ENCODE data around the gene GIGYF2.

DNA sequence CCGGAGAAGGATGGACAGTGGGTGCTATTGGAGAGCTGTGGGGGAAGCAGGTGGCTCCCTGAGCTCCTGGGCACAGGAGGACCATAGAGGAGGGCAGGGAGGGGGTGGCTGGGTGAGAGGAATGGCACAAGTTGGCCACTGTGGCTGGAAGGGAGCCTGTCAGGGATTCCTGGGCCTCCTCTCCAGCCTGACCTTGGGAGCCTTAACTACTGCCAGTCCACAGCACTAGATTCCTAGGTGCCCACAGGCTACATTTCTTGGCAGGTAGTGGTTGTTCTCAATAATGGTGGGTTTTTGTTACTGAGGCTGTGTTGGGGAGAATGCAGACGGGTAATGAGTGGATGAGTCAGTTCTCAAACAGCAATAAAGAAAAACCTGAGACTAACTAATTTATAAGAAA is 37.8 kb upstream of the GIGYF2 start:
- TF ChIP-seq CTCF (IDR thresholded peaks at IDR 0.05), result no peak
- TF ChIP-seq POLR2A (IDR thresholded peaks at IDR 0.05), result no peak
